ENCODE results near the gene MRPS14.

The MRPS14 gene

GRCh38 chr1:174997041-174997440 lies 26.2 kb downstream of the MRPS14 start:
- no peaks in the 10 kb centered on the region for H3K27me3 ChIP-seq (ENCODE audit: control insufficient read depth, insufficient read depth, low read length)
- H3K27ac ChIP-seq (ENCODE audit: low read length): no peak overlapping the region
- H3K9me3 ChIP-seq (ENCODE audit: control insufficient read depth, low read depth, low read length): no peaks in the 10 kb centered on the region
- peaks cover 21% of the 10 kb centered on the region for H3K36me3 ChIP-seq (ENCODE audit: control insufficient read depth, low read depth, low read length)
- no peaks in the 10 kb centered on the region for H3K4me1 ChIP-seq (ENCODE audit: control insufficient read depth, low read depth, low read length)
- no peak overlapping the region for H3K4me3 ChIP-seq (ENCODE audit: low read length)
- no peak overlapping the region for H3K9ac ChIP-seq (ENCODE audit: low read length)

DNA sequence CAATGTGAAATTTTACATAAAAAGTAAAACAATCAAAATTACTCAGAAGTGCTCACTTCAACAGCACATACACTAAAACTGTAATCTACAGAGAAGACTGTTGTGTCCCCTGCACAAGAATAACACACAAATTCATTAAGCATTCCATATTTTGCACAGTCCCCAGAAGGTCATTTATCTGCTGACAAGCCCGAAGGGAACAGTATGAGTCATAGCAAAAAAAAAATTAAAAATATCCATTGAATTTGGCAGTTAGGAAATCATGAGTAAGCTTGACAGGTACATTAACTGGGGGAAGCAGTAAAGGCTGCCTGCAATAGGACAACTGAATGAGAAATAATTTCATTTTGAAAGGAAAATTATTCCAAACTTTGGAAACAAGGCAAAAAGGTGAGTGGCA lies 26.7 kb downstream of the MRPS14 start:
- peaks cover 27% of the 10 kb centered on the region for H3K36me3 ChIP-seq (ENCODE audit: control insufficient read depth, low read depth, low read length)
- H3K4me3 ChIP-seq (ENCODE audit: low read length): no peak overlapping the region
- H3K27me3 ChIP-seq (ENCODE audit: control insufficient read depth, insufficient read depth, low read length): no peaks in the 10 kb centered on the region
- no peak overlapping the region for H3K27ac ChIP-seq (ENCODE audit: low read length)
- H3K9me3 ChIP-seq (ENCODE audit: control insufficient read depth, low read depth, low read length): no peaks in the 10 kb centered on the region
- no peak overlapping the region for H3K9ac ChIP-seq (ENCODE audit: low read length)
- no peaks in the 10 kb centered on the region for H3K4me1 ChIP-seq (ENCODE audit: control insufficient read depth, low read depth, low read length)

DNA sequence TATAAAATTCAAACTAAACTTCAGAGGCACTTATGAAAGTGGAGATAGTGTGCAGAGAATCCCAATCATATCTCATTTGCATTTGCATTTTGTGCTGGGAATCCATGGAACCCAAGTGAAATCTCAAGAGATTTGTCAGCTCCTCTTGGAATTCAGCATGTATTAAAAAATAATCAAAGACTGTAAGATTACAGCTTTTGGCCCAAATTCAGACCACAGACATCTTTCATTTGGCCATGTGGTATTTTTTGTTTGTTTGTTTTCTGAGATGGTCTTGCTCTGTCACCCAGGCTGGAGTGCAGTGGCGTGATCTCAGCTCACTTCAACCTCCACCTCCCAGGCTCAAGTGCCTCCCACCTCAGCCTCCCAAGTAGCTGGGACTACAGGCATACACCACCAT lies 27.3 kb downstream of the MRPS14 start:
- H3K27ac ChIP-seq (ENCODE audit: low read length): no peak overlapping the region

GRCh38 chr1:174995121-174995520 lies 28.1 kb downstream of the MRPS14 start:
- H3K36me3 ChIP-seq (ENCODE audit: control insufficient read depth, low read depth, low read length): peaks cover 40% of the 10 kb centered on the region
- no peak overlapping the region for H3K9ac ChIP-seq (ENCODE audit: low read length)
- H3K4me1 ChIP-seq (ENCODE audit: control insufficient read depth, low read depth, low read length): no peaks in the 10 kb centered on the region
- H3K27me3 ChIP-seq (ENCODE audit: control insufficient read depth, insufficient read depth, low read length): no peaks in the 10 kb centered on the region
- no peak overlapping the region for H3K27ac ChIP-seq (ENCODE audit: low read length)
- no peaks in the 10 kb centered on the region for H3K9me3 ChIP-seq (ENCODE audit: control insufficient read depth, low read depth, low read length)
- no peak overlapping the region for H3K4me3 ChIP-seq (ENCODE audit: low read length)

More for the DNA sequence above, 27.3 kb downstream of the MRPS14 start:
- Histone ChIP-seq H3K9me3 (ENCODE audit: control insufficient read depth, low read depth, low read length) (no peaks in the 10 kb centered on the region), H3K4me3 (ENCODE audit: low read length) (no peak overlapping the region), H3K9ac (ENCODE audit: low read length) (no peak overlapping the region), H3K27me3 (ENCODE audit: control insufficient read depth, insufficient read depth, low read length) (no peaks in the 10 kb centered on the region), H3K4me1 (ENCODE audit: control insufficient read depth, low read depth, low read length) (no peaks in the 10 kb centered on the region), H3K36me3 (ENCODE audit: control insufficient read depth, low read depth, low read length) (peaks cover 32% of the 10 kb centered on the region)

DNA sequence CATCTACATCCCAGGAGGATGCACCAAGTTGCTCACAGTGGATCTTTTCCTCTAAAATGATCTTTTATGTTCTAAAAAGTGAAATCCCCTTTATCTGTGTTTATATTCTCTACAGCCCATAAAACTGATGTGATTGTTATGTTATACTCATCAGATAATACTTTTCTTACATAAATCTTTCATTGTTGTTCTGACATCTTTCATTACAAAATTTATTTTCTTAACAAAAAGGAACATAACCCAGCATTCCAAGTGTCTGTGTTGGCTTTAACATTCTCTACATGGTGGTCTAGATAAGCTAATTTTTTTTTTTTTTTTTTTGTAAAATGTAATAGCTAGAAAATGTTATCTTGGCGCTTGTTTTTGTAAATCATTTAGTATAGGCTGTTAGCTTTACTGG lies 31.8 kb downstream of the MRPS14 start:
- no peak overlapping the region for H3K9ac ChIP-seq (ENCODE audit: low read length)
- no peak overlapping the region for H3K27ac ChIP-seq (ENCODE audit: low read length)
- no peaks in the 10 kb centered on the region for H3K4me1 ChIP-seq (ENCODE audit: control insufficient read depth, low read depth, low read length)
- H3K9me3 ChIP-seq (ENCODE audit: control insufficient read depth, low read depth, low read length): no peaks in the 10 kb centered on the region
- H3K36me3 ChIP-seq (ENCODE audit: control insufficient read depth, low read depth, low read length): peaks cover 64% of the 10 kb centered on the region
- no peaks in the 10 kb centered on the region for H3K27me3 ChIP-seq (ENCODE audit: control insufficient read depth, insufficient read depth, low read length)
- H3K4me3 ChIP-seq (ENCODE audit: low read length): no peak overlapping the region

DNA sequence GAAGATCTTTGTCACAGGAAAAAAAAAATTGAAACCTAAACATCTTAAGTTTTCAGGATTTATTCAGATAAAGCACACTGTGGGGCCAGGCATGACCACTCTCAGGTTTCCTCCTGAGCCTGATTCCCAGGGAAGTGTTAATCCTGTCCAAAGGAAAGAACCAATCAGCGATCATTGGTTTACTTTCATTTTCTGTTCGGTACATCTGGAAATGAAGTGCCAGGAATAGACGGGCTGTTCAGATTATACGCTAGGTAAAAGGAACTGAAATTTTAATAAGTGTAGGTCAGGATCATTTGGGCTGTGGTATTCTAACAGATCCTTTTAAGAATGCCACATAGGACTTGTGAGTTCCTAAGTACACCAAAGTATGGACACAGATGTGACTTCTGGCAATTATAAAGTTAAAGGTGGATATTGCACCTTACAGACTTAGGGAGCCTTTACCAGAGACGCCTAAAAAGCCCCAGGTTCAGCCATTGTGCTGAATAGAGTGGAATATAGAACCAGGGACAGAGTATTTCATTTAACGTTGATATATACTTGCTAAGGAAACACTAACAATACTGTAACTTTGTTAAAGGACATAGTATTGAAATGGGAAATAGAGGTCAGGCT lies 32.7 kb downstream of the MRPS14 start:
- Histone ChIP-seq H3K27me3 (ENCODE audit: control insufficient read depth, insufficient read depth, low read length) (no peaks in the 10 kb centered on the region), H3K4me3 (ENCODE audit: low read length) (no peak overlapping the region), H3K9ac (ENCODE audit: low read length) (no peak overlapping the region), H3K27ac (ENCODE audit: low read length) (no peak overlapping the region), H3K4me1 (ENCODE audit: control insufficient read depth, low read depth, low read length) (no peaks in the 10 kb centered on the region), H3K9me3 (ENCODE audit: control insufficient read depth, low read depth, low read length) (no peaks in the 10 kb centered on the region), H3K36me3 (ENCODE audit: control insufficient read depth, low read depth, low read length) (peaks cover 70% of the 10 kb centered on the region)

DNA sequence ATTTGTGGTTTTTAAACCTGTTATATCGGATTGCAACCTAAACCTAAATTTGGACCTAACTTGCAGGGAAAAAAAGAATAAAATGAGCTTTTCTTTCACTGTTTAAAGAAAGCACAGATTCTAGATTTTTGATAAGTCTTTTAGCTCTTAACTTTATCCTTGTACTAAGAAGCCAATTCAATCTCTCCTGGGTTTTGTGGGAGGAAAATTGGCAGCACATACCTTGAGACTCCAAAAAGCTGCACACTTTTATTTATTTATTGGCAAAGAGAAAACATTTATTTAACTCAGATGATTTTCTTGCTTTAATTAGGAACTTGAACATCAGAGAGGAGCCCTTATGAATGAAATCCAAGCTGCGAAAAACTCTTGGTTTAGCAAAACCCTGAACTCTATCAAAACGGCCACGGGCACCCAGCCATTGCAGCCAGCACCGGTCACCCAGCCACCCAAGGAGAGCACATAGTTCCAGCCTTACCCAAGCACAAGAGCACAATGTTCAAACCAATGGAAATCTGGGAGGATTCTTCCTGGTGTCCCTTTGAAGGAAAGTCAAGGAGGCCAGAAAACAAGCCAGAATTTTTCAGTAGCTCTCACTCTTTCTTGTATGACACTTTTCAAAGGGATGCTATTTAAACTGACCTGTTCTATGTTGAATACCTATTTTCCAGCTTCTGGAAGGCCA lies 33.5 kb downstream of the MRPS14 start:
- Histone ChIP-seq H3K27ac (ENCODE audit: low read length) (no peak overlapping the region), H3K9me3 (ENCODE audit: control insufficient read depth, low read depth, low read length) (no peaks in the 10 kb centered on the region), H3K36me3 (ENCODE audit: control insufficient read depth, low read depth, low read length) (peaks cover 78% of the 10 kb centered on the region), H3K9ac (ENCODE audit: low read length) (no peak overlapping the region), H3K27me3 (ENCODE audit: control insufficient read depth, insufficient read depth, low read length) (no peaks in the 10 kb centered on the region), H3K4me3 (ENCODE audit: low read length) (no peak overlapping the region), H3K4me1 (ENCODE audit: control insufficient read depth, low read depth, low read length) (no peaks in the 10 kb centered on the region)

- H3K36me3 ChIP-seq (ENCODE audit: control insufficient read depth, low read depth, low read length): peaks cover 82% of the 10 kb centered on the region
- no peaks in the 10 kb centered on the region for H3K9me3 ChIP-seq (ENCODE audit: control insufficient read depth, low read depth, low read length)
- H3K4me3 ChIP-seq (ENCODE audit: low read length): no peak overlapping the region
- no peak overlapping the region for H3K9ac ChIP-seq (ENCODE audit: low read length)
- H3K4me1 ChIP-seq (ENCODE audit: control insufficient read depth, low read depth, low read length): no peaks in the 10 kb centered on the region
- H3K27me3 ChIP-seq (ENCODE audit: control insufficient read depth, insufficient read depth, low read length): no peaks in the 10 kb centered on the region
- no peak overlapping the region for H3K27ac ChIP-seq (ENCODE audit: low read length)
Observed at GRCh38 chr1:174988986-174989385, 34.2 kb downstream of the MRPS14 start.

- peaks cover 81% of the 10 kb centered on the region for H3K36me3 ChIP-seq (ENCODE audit: control insufficient read depth, low read depth, low read length)
- no peak overlapping the region for H3K4me3 ChIP-seq (ENCODE audit: low read length)
- no peaks in the 10 kb centered on the region for H3K9me3 ChIP-seq (ENCODE audit: control insufficient read depth, low read depth, low read length)
- H3K27ac ChIP-seq (ENCODE audit: low read length): no peak overlapping the region
- H3K4me1 ChIP-seq (ENCODE audit: control insufficient read depth, low read depth, low read length): no peaks in the 10 kb centered on the region
- H3K27me3 ChIP-seq (ENCODE audit: control insufficient read depth, insufficient read depth, low read length): no peaks in the 10 kb centered on the region
- no peak overlapping the region for H3K9ac ChIP-seq (ENCODE audit: low read length)
Observed at GRCh38 chr1:174988539-174988938, 34.7 kb downstream of the MRPS14 start.

- H3K27me3 ChIP-seq (ENCODE audit: control insufficient read depth, insufficient read depth, low read length): no peaks in the 10 kb centered on the region
- H3K27ac ChIP-seq (ENCODE audit: low read length): no peak overlapping the region
- no peak overlapping the region for H3K9ac ChIP-seq (ENCODE audit: low read length)
- H3K4me3 ChIP-seq (ENCODE audit: low read length): no peak overlapping the region
- no peaks in the 10 kb centered on the region for H3K9me3 ChIP-seq (ENCODE audit: control insufficient read depth, low read depth, low read length)
- H3K4me1 ChIP-seq (ENCODE audit: control insufficient read depth, low read depth, low read length): no peaks in the 10 kb centered on the region
- peaks cover 79% of the 10 kb centered on the region for H3K36me3 ChIP-seq (ENCODE audit: control insufficient read depth, low read depth, low read length)
Observed at GRCh38 chr1:174984952-174985351, 38.3 kb downstream of the MRPS14 start.

DNA sequence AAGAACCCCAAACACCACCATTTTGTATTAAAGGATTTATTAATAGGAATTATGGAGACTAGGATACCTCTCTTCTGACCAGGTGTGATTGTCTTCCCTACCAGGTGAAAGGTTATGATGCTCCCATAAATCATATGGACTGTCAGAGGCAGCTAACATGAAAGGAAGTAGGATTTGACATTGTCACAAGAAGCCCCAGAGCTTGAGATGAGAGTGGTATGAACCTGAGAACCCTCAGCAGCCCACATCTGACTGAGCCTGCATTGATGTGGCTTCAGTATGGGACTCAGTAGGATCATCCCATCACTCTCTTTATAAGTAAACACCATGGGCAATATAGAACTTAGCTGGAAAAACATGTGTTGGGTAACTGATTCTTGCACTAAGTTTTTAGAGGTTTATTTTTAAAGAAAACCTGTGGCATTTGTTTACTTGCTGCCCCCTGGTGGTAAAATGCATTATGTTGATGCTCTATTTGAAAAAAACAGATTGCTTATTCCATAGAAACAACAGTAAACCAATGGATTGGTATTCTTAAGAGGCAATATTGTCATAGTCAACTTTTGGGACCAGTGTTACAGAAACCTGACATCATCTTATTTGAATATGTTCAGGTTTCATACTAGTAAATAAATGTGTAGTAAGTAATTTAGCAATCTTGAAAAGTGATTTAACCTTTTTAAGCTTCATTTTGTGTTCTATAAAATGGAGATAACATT lies 40.1 kb downstream of the MRPS14 start:
- peaks cover 79% of the 10 kb centered on the region for H3K36me3 ChIP-seq (ENCODE audit: control insufficient read depth, low read depth, low read length)
- no peak overlapping the region for H3K4me3 ChIP-seq (ENCODE audit: low read length)
- H3K4me1 ChIP-seq (ENCODE audit: control insufficient read depth, low read depth, low read length): no peaks in the 10 kb centered on the region
- H3K27ac ChIP-seq (ENCODE audit: low read length): no peak overlapping the region
- H3K27me3 ChIP-seq (ENCODE audit: control insufficient read depth, insufficient read depth, low read length): no peaks in the 10 kb centered on the region
- H3K9ac ChIP-seq (ENCODE audit: low read length): no peak overlapping the region
- H3K9me3 ChIP-seq (ENCODE audit: control insufficient read depth, low read depth, low read length): no peaks in the 10 kb centered on the region
